Thyroid gland (tissue), 4 donors: Measurements from ENCODE around the gene NALCN.

Experiments
- POLR2A ChIP-seq, 2 donors: fragments of 450-650 bp; IDR thresholded peaks; one replicate each; pipeline ENCODE4 v1.6.1; 2017; ENCODE audit warnings: antibody characterized with exemption in 2 of 2, mild to moderate bottlenecking in 2 of 2, moderate library complexity in 1 of 2
- TF ChIP-seq, protein P1 (sequence below), 6 experiments: fragments of 200-600 bp in 3 of 6; fragments of 450-650 bp in 3 of 6; sonication (generic) in 3 of 6; IDR thresholded peaks; one replicate each; pipeline ENCODE4 v1.5.1; 2016 to 2019; ENCODE audit warnings: antibody characterized with exemption in 6 of 6, mild to moderate bottlenecking in 2 of 6, inconsistent platforms in 1 of 6, moderate library complexity in 1 of 6

- TF ChIP-seq, protein P1, sequence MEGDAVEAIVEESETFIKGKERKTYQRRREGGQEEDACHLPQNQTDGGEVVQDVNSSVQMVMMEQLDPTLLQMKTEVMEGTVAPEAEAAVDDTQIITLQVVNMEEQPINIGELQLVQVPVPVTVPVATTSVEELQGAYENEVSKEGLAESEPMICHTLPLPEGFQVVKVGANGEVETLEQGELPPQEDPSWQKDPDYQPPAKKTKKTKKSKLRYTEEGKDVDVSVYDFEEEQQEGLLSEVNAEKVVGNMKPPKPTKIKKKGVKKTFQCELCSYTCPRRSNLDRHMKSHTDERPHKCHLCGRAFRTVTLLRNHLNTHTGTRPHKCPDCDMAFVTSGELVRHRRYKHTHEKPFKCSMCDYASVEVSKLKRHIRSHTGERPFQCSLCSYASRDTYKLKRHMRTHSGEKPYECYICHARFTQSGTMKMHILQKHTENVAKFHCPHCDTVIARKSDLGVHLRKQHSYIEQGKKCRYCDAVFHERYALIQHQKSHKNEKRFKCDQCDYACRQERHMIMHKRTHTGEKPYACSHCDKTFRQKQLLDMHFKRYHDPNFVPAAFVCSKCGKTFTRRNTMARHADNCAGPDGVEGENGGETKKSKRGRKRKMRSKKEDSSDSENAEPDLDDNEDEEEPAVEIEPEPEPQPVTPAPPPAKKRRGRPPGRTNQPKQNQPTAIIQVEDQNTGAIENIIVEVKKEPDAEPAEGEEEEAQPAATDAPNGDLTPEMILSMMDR (IDR thresholded peaks at IDR 0.05) = no peak
- TF ChIP-seq POLR2A (IDR thresholded peaks at IDR 0.05) = no peak
Measured at GRCh38 chr13:101085551-101085950, 330.8 kb downstream of the NALCN start.
